ENCODE results near the gene LRRK1. TPM values are rescaled to one million over a fixed set of nuclear protein-coding genes. Genes with fewer than 3 reads are reported as not detected.

Gene LRRK1
- total and polyA plus RNA-seq, 8 donors, result 2.3 to 73.3 (median 7.0) TPM

GRCh38 chr15:101119181-101119580 is 200.0 kb downstream of the LRRK1 start:
- 86 to 93% (median 90%) methylated on average over 2 of the region's 2 CpGs for WGBS, 5 donors
- no peak overlapping the region for H3K27ac ChIP-seq
- DNase-seq, result no peak
- peaks cover 10 to 34% (median 21%) of the 10 kb centered on the region in 4 donors for H3K4me1 ChIP-seq
- no peaks in the 10 kb centered on the region for H3K27me3 ChIP-seq
- intact Hi-C loops (cut with DNase I; ENCODE audit: low total_unique reads), result no loop called here
- H3K9me3 ChIP-seq, result no peaks in the 10 kb centered on the region
- no peaks in the 10 kb centered on the region for H3K36me3 ChIP-seq
- no peak overlapping the region for H3K4me3 ChIP-seq
- TF ChIP-seq EP300 (IDR thresholded peaks at IDR 0.05) (no peak), POLR2A (IDR thresholded peaks at IDR 0.05) (no peak), CTCF (IDR thresholded peaks at IDR 0.05) (no peak), POLR2AphosphoS5 (IDR thresholded peaks at IDR 0.05) (no peak)

Other genes with a start within 250 kb of the LRRK1 start
- 10 to 100 TPM in 3 of 5 donors, 1 to 10 TPM in 2; 3.5 to 58.9 (median 23.0) TPM for gene ALDH1A3, start 39.5 kb upstream of the LRRK1 start, total RNA-seq
- gene ALDH1A3, start 39.5 kb upstream of the LRRK1 start, polyA plus RNA-seq, result 10 to 100 TPM in 2 of 3 donors, 1 to 10 TPM in 1; 9.4 to 87.2 (median 49.2) TPM

Measured in stomach (tissue), 9 donors.